Measurements from ENCODE around the gene KIT. TPM values are rescaled to one million over a fixed set of nuclear protein-coding genes. Genes with fewer than 3 reads are reported as not detected.

KIT gene
- total and polyA plus RNA-seq, 4 donors, result 3.9 to 74.4 (median 15.3) TPM

GRCh38 chr4:54677416-54677815 lies 19.7 kb downstream of the KIT start:
- H3K4me3 ChIP-seq, result no peak overlapping the region
- H3K27ac ChIP-seq (ENCODE audit: low read depth in 1 of 2, low read length in 1 of 2), result no peak overlapping the region
- no peaks in the 10 kb centered on the region for H3K36me3 ChIP-seq (ENCODE audit: control insufficient read depth in 4 of 4, insufficient read depth in 4 of 4, low read length in 4 of 4)
- peaks cover 0 to 4% (median 0%) of the 10 kb centered on the region in 5 donors for H3K4me1 ChIP-seq (ENCODE audit: control insufficient read depth in 5 of 5, insufficient read depth in 5 of 5, low read length in 5 of 5)
- 73 to 80% methylated on average over 3 of the region's 3 CpGs for WGBS, 2 donors
- TF ChIP-seq CTCF (IDR thresholded peaks at IDR 0.05; ENCODE audit: control extremely low read depth, extremely low read depth), result no peak
- H3K27me3 ChIP-seq (ENCODE audit: control insufficient read depth in 3 of 3, insufficient read depth in 3 of 3, low read length in 2 of 3), result peaks cover 0 to 2% (median 0%) of the 10 kb centered on the region in 3 donors
- peaks cover 0 to 2% (median 0%) of the 10 kb centered on the region in 4 donors for H3K9me3 ChIP-seq (ENCODE audit: control insufficient read depth in 4 of 4, insufficient read depth in 3 of 4, low read length in 3 of 4)
- no peak overlapping the region for H3K9ac ChIP-seq (ENCODE audit: insufficient read depth in 1 of 2, low read length in 2 of 2)
- ATAC-seq (ENCODE audit: insufficient read depth, low FRiP score) (no peak), DNase-seq (no peak)

GRCh38 chr4:54677853-54678650 lies 20.3 kb downstream of the KIT start:
- WGBS, 2 donors, result 61 to 72% methylated on average over 6 to 7 of the region's 7 CpGs
- H3K9ac ChIP-seq (ENCODE audit: insufficient read depth in 1 of 2, low read length in 2 of 2), result no peak overlapping the region
- no peak overlapping the region for H3K4me3 ChIP-seq
- no peak overlapping the region for H3K27ac ChIP-seq (ENCODE audit: low read depth in 1 of 2, low read length in 1 of 2)
- H3K36me3 ChIP-seq (ENCODE audit: control insufficient read depth in 4 of 4, insufficient read depth in 4 of 4, low read length in 4 of 4), result no peaks in the 10 kb centered on the region
- H3K9me3 ChIP-seq (ENCODE audit: control insufficient read depth in 4 of 4, insufficient read depth in 3 of 4, low read length in 3 of 4), result peaks cover 0 to 2% (median 0%) of the 10 kb centered on the region in 4 donors
- DNase-seq, result no peak
- H3K27me3 ChIP-seq (ENCODE audit: control insufficient read depth in 3 of 3, insufficient read depth in 3 of 3, low read length in 2 of 3), result peaks cover 0 to 2% (median 0%) of the 10 kb centered on the region in 3 donors
- no peak for TF ChIP-seq CTCF (IDR thresholded peaks at IDR 0.05; ENCODE audit: control extremely low read depth, extremely low read depth)
- ATAC-seq (ENCODE audit: insufficient read depth, low FRiP score), result no peak
- peaks cover 0 to 4% (median 0%) of the 10 kb centered on the region in 5 donors for H3K4me1 ChIP-seq (ENCODE audit: control insufficient read depth in 5 of 5, insufficient read depth in 5 of 5, low read length in 5 of 5)

- Histone ChIP-seq H3K27ac (ENCODE audit: low read depth in 1 of 2, low read length in 1 of 2) (no peak overlapping the region), H3K4me1 (ENCODE audit: control insufficient read depth in 5 of 5, insufficient read depth in 5 of 5, low read length in 5 of 5) (peaks cover 0 to 4% (median 0%) of the 10 kb centered on the region in 5 donors), H3K9me3 (ENCODE audit: control insufficient read depth in 4 of 4, insufficient read depth in 3 of 4, low read length in 3 of 4) (peaks cover 0 to 2% (median 0%) of the 10 kb centered on the region in 4 donors), H3K36me3 (ENCODE audit: control insufficient read depth in 4 of 4, insufficient read depth in 4 of 4, low read length in 4 of 4) (no peaks in the 10 kb centered on the region), H3K4me3 (no peak overlapping the region), H3K9ac (ENCODE audit: insufficient read depth in 1 of 2, low read length in 2 of 2) (no peak overlapping the region), H3K27me3 (ENCODE audit: control insufficient read depth in 3 of 3, insufficient read depth in 3 of 3, low read length in 2 of 3) (peaks cover 0 to 2% (median 0%) of the 10 kb centered on the region in 3 donors)
- no peak for TF ChIP-seq CTCF (IDR thresholded peaks at IDR 0.05; ENCODE audit: control extremely low read depth, extremely low read depth)
- DNase-seq, result no peak
- no peak for ATAC-seq (ENCODE audit: insufficient read depth, low FRiP score)
These were observed 21.1 kb downstream of the KIT start for GRCh38 chr4:54678826-54679225.
